Keratinocyte (primary cell): ENCODE data around the gene TRIP13. TPM values are rescaled to one million over a fixed set of nuclear protein-coding genes. Genes with fewer than 3 reads are reported as not detected.

ENCODE experiments used
- DNase-seq: peaks from one replicate; pipeline ENCODE4 v3.0.0-alpha.2; 2011; ENCODE audit warnings: low read depth, missing footprints, low spot score
- FAIRE-seq: peaks from 2 replicates; lab custom pipeline; 2011; peaks lifted over from hg19 to GRCh38; lab: Jason Lieb, UNC
- H2AFZ ChIP-seq: 2 replicates; pipeline ENCODE4 v1.6.0; 2012; ENCODE audit warnings: low read length, control low read depth, inconsistent platforms; ENCODE audit not compliant: control insufficient read depth
- H3K27ac ChIP-seq: 2 replicates; pipeline ENCODE4 v1.5.1; 2011; ENCODE audit warnings: low read length; ENCODE audit not compliant: control insufficient read depth, insufficient read depth
- H3K27me3 ChIP-seq: 3 replicates; pipeline ENCODE4 v1.6.0; 2011; ENCODE audit warnings: low read length; ENCODE audit not compliant: control insufficient read depth, insufficient read depth; ENCODE audit errors: extremely low read depth
- H3K36me3 ChIP-seq, 2 experiments: 2 replicates in 1 of 2; 3 replicates in 1 of 2; pipeline ENCODE4 v1.5.1; 2011; ENCODE audit warnings: low read length in 2 of 2, mild to moderate bottlenecking in 1 of 2; ENCODE audit not compliant: control insufficient read depth in 2 of 2, insufficient read depth in 2 of 2; ENCODE audit errors: extremely low read depth in 1 of 2
- H3K4me1 ChIP-seq: 3 replicates; pipeline ENCODE4 v1.5.1; 2011; ENCODE audit warnings: low read length; ENCODE audit not compliant: control insufficient read depth, insufficient read depth; ENCODE audit errors: extremely low read depth
- H3K4me2 ChIP-seq: 3 replicates; pipeline ENCODE4 v1.6.0; 2011; ENCODE audit warnings: low read depth, low read length; ENCODE audit not compliant: control insufficient read depth, insufficient read depth; ENCODE audit errors: extremely low read depth
- H3K4me3 ChIP-seq, 3 experiments: fragments of 200-600 bp in 1 of 3; sonication (generic) in 1 of 3; 2 replicates in 2 of 3; 3 replicates in 1 of 3; pipeline ENCODE4 v1.5.1; 2011 to 2016; ENCODE audit warnings: low read length in 3 of 3, mild to moderate bottlenecking in 3 of 3, control low read depth in 2 of 3, inconsistent platforms in 1 of 3, low read depth in 1 of 3, mixed read lengths in 1 of 3, mixed run types in 1 of 3, moderate library complexity in 1 of 3; ENCODE audit not compliant: control insufficient read depth in 2 of 3, insufficient read depth in 2 of 3; ENCODE audit errors: extremely low read depth in 1 of 3
- H3K79me2 ChIP-seq: 2 replicates; pipeline ENCODE4 v1.6.0; 2012; ENCODE audit warnings: low read length; ENCODE audit not compliant: control insufficient read depth, insufficient read depth
- H3K9ac ChIP-seq: 3 replicates; pipeline ENCODE4 v1.6.0; 2011; ENCODE audit warnings: low read length; ENCODE audit not compliant: control insufficient read depth, insufficient read depth; ENCODE audit errors: extremely low read depth
- H3K9me1 ChIP-seq: 3 replicates; pipeline ENCODE4 v1.6.0; 2011; ENCODE audit warnings: low read length; ENCODE audit not compliant: control insufficient read depth, insufficient read depth; ENCODE audit errors: extremely low read depth
- H3K9me3 ChIP-seq: 2 replicates; pipeline ENCODE4 v1.5.1; 2012; ENCODE audit warnings: low read depth, low read length; ENCODE audit not compliant: control insufficient read depth
- H4K20me1 ChIP-seq: 3 replicates; pipeline ENCODE4 v1.6.0; 2011; ENCODE audit warnings: low read length; ENCODE audit not compliant: control insufficient read depth, insufficient read depth; ENCODE audit errors: extremely low read depth
- CTCF ChIP-seq, 3 experiments: IDR thresholded peaks in 1 of 3; conservative IDR thresholded peaks in 1 of 3; optimal IDR thresholded peaks in 1 of 3; 2 replicates in 2 of 3; 3 replicates in 1 of 3; pipeline versions ENCODE3 to v1.5.1; 2011; ENCODE audit warnings: low read length in 3 of 3, mild to moderate bottlenecking in 3 of 3, moderate library complexity in 2 of 3, control low read depth in 1 of 3, inconsistent platforms in 1 of 3; ENCODE audit not compliant: insufficient read depth in 2 of 3; ENCODE audit errors: extremely low read depth in 1 of 3
- EZH2 ChIP-seq: IDR thresholded peaks from one replicate; pipeline ENCODE4 v1.6.1; 2012; ENCODE audit warnings: inconsistent platforms, mild to moderate bottlenecking, low read length, moderate library complexity
- dilution Hi-C: fragments of 300-500 bp; cut with MboI; formaldehyde crosslinking; loops from one replicate; pipeline ENCODE4 v1.7.0; 2020; ENCODE audit warnings: low sequenced_read_pairs; ENCODE audit not compliant: extremely low pct_ligation_motif_present
- polyA plus RNA-seq, 5 experiments: library from polyadenylated mRNA; depleted of rRNA in 3 of 5; stranded (reverse) in 3 of 5; stranded (forward) in 1 of 5; unstranded in 1 of 5; fragments of >200 nt; gene quantifications; 1 replicate in 1 of 5; 2 replicates in 3 of 5; 3 replicates in 1 of 5; pipeline versions ENCODE4 v1.2.1 to v1.2.3, GENCODE V29; 2011 to 2012; ENCODE audit warnings: missing spikeins in 2 of 5, low read depth in 1 of 5, low replicate concordance in 1 of 5

TRIP13 gene
- polyA plus RNA-seq, 1 donor (not counting 4 experiments of a cell fraction or from before 2014, with no cell fraction given), result 37.8 TPM

DNA sequence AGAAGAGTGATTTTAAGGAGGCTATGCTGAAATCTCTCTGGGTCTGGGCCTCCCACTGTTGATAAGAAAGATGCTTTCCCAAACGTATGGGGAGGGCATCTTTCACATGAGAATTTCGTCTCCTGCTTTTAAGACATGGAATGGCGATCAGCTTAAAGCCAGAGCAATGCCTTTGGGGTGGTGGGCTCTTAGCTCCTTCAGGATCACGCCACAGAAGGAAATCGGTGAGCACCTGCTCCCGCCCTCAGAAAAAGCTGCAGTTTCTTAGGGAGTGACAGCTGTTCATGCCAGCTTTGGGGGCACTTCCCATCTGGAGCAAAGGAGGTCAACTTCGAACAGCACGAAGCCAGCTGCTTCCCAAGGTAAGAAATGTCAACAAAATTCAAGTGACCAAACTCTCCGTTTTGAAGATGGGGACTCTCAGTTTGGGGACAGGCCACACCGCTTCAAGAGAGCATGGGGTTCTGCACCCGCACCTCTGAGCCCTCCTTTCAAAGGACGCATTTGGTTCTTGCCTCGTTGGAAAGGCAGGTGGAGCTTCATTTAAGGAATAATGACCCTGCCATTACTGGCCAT lies 39.0 kb downstream of the TRIP13 start:
- Histone ChIP-seq H3K4me2 (no peak overlapping the region), H3K79me2 (no peaks in the 10 kb centered on the region), H3K9me1 (no peaks in the 10 kb centered on the region), H3K27me3 (peaks cover 13% of the 10 kb centered on the region), H2AFZ (no peak overlapping the region), H3K36me3 (no peaks in the 10 kb centered on the region), H3K4me3 (no peak overlapping the region), H3K4me1 (no peaks in the 10 kb centered on the region), H3K27ac (no peak overlapping the region), H3K9me3 (no peaks in the 10 kb centered on the region), H4K20me1 (no peaks in the 10 kb centered on the region), H3K9ac (no peak overlapping the region)
- dilution Hi-C loops, result no loop called here
- FAIRE-seq, result no peak
- DNase-seq, result no peak
- no peak for TF ChIP-seq EZH2
- TF ChIP-seq CTCF (optimal IDR thresholded peaks at IDR 0.05 in 1 of 3, IDR thresholded peaks at IDR 0.05 in 1 of 3, conservative IDR thresholded peaks at IDR 0.05 in 1 of 3; ENCODE audit: extremely low read depth in 1 of 3, insufficient read depth in 2 of 3, low read length in 3 of 3), result no peak

GRCh38 chr5:932151-932627 lies 39.5 kb downstream of the TRIP13 start:
- Histone ChIP-seq H2AFZ (no peak overlapping the region), H3K4me2 (no peak overlapping the region), H3K36me3 (no peaks in the 10 kb centered on the region), H3K27me3 (peaks cover 8% of the 10 kb centered on the region), H3K4me1 (no peaks in the 10 kb centered on the region), H3K9me3 (no peaks in the 10 kb centered on the region), H4K20me1 (no peaks in the 10 kb centered on the region), H3K9me1 (no peaks in the 10 kb centered on the region), H3K4me3 (no peak overlapping the region), H3K79me2 (no peaks in the 10 kb centered on the region), H3K27ac (no peak overlapping the region), H3K9ac (no peak overlapping the region)
- DNase-seq (no peak), FAIRE-seq (no peak)
- dilution Hi-C loops, result no loop called here
- TF ChIP-seq EZH2 (no peak), CTCF (optimal IDR thresholded peaks at IDR 0.05 in 1 of 3, IDR thresholded peaks at IDR 0.05 in 1 of 3, conservative IDR thresholded peaks at IDR 0.05 in 1 of 3; ENCODE audit: extremely low read depth in 1 of 3, insufficient read depth in 2 of 3, low read length in 3 of 3) (no peak)
